GM10266 (cell line): ENCODE measurements around the gene RXRA.

Source experiments
- DNase-seq: peaks from one replicate; pipeline ENCODE4 v3.0.0; 2012; ENCODE audit errors: extremely low spot score
- TF ChIP-seq, protein P1 (sequence below): IDR thresholded peaks from 2 replicates; pipeline ENCODE4 v1.5.1; 2012; ENCODE audit warnings: mild to moderate bottlenecking, low read depth; ENCODE audit not compliant: control insufficient read depth, insufficient read depth; ENCODE audit errors: missing control alignments

Gene RXRA

DNA sequence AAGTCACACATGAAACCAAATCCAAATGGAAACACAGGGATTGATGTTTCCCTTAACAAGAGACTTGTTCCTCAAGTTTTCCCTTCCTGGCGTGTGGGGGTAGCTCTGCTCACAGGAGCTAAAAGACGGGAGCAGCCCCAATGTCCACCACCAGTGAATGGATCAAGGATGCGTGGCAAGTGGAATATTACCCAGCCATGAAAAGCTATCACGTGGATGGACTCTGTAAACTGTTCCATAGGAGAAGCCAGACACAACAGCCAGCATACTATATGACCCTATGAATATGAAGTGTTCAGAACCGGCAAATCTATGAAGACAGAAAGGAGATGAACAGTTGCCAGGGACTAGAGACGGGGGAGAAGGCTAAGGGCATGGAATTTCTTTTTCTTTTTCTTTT is 28.3 kb upstream of the RXRA start:
- DNase-seq: no peak
- TF ChIP-seq, protein P1, sequence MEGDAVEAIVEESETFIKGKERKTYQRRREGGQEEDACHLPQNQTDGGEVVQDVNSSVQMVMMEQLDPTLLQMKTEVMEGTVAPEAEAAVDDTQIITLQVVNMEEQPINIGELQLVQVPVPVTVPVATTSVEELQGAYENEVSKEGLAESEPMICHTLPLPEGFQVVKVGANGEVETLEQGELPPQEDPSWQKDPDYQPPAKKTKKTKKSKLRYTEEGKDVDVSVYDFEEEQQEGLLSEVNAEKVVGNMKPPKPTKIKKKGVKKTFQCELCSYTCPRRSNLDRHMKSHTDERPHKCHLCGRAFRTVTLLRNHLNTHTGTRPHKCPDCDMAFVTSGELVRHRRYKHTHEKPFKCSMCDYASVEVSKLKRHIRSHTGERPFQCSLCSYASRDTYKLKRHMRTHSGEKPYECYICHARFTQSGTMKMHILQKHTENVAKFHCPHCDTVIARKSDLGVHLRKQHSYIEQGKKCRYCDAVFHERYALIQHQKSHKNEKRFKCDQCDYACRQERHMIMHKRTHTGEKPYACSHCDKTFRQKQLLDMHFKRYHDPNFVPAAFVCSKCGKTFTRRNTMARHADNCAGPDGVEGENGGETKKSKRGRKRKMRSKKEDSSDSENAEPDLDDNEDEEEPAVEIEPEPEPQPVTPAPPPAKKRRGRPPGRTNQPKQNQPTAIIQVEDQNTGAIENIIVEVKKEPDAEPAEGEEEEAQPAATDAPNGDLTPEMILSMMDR: no peak

DNA sequence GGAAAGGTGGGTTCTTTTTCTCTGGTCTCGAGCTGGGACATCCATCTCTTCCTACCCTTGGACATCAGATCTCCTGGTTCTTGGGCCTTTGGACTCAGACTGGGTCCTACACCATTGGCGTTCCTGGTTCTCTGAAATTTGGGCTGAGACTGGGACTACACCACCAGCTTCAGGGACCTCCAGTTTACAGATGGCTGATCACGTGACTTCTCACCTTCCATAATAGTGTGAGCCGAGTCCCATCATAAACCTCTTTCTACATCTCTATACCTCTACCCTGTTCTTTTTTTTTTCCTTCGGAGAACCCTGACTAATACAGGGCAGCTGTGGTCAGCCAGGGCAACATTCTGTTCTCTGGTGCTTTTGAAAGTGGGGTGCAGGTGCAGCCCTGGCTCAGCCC is 27.2 kb upstream of the RXRA start:
- TF ChIP-seq, protein P1: no peak
- DNase-seq: no peak

DNA sequence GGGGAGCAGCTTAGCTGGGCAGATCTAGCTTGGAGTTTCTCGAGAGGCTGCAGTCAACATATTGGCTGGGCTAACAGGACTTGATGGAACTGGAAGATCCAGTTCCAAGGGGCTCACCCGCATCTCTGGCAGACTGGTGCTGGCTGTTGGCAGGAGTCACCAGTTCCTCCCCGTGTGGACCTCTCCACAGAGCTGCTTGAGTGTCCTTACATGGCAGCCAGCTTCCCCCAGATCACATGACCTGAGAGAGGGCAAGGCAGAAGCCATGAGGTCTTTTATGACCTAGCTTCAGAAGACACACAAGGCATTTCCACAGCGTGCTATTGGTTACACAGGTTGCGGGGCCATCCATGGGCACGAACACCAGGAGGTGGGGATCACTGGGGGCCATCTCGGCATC is 26.4 kb upstream of the RXRA start:
- DNase-seq: no peak
- TF ChIP-seq, protein P1: no peak

DNA sequence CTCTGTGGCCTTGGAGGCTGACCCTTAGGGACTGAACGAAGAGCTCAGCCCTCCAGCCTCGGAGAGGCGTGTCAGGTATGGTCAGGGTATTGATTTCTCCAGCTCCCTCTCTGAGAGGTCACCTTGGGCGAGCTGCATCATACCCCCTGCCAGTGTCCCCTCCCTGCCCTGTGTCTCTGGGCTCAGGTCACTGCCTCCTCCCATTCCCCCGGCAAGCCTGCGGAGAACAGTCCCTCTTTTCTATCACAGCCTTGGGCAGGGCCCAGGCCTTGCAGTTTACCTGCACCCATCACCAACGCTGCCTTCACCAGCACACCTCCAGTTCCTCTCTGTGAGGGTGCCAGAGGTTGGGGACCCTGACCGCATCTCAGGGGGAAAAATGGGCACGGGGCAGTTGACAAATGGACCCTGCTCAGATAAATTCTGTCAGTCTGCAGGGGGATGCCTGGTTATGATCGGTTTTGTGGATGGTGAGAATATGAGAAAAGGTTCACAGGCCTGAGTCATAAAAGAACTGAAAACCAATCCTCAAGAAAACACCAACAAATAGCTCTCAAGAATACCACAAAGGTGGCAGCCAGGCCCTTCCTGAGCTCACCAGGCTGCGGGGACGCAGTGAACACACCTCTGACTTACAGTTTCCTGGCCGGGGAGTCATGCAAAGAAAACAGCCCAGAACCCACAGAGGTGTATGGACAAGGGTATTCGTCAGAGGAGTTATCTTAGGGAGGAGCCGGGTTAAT is 24.7 kb upstream of the RXRA start:
- TF ChIP-seq, protein P1: no peak
- DNase-seq: no peak

DNA sequence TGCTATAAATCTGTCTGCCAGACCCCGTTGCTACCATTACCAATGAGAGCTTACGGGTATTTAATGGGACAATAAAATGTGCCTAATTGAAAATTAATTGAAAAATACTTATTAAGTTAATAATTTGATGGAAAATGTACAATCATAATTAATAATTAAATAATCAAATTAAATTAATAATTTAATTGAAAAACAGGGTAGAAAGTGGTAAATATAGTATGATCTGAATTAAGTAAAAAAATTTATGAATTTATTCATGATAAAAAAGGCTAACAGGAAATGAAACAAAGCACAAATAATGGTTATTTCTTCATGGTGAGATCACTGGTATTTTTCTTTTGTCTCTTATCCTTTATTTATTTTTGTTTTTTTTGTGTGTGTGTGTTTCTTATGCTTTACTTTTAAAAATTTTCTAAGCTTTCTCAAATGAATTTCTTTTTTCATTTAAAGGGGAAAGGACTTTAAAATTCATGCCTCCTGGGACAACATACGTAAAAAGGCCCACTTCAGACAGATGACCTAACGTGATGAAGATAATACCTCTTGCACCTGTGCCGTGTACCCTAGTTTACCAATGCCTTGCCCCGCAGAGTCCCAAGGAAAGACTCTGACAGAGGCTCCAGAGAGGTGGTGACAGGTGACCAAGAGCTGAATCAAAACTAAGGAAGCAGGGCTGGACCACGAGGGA is 24.0 kb upstream of the RXRA start:
- no peak for DNase-seq
- TF ChIP-seq, protein P1: no peak

DNA sequence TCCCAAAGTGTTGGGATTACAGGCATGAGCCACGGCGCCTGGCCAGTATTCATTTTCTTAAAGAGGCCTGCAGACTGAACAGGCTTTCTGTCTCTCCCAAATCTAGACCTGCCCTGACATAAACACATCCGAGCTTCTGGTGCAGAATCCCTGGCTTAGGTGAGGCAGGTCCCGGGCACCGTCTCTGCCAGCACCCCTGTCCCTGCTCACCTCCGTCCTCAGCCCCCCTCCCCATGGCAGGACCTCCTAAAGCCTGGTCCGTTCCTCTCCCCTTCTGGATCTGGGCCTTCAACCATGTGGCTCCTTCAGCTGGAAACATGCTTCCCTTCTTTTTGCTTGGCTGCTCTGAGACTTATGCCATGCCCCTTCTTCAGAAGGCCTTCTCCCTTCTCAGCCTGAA is 22.7 kb upstream of the RXRA start:
- TF ChIP-seq, protein P1: no peak
- no peak for DNase-seq

DNA sequence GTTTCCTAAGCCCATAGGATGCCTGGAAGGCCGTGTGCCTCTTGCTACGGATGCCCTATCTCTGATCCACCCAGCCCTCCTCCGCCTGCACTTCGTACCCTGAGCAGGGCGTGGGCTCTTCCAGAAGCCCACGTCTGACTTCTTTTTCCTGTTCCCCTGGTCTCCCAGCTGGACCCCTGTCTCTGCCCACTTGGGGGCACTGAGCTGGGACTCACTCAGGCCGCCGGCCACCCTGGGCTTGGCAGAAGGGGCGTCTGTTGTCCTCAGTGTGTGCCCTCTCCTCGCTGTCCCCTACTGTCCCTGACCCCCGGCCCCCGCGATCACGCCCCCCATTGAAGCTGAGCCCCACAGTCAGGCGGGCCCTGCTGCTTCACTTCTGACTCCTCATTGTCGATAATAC is 22.0 kb upstream of the RXRA start:
- TF ChIP-seq, protein P1: no peak
- DNase-seq: no peak
